Measurements from ENCODE around the gene ADAMTS1.

Gene ADAMTS1

DNA sequence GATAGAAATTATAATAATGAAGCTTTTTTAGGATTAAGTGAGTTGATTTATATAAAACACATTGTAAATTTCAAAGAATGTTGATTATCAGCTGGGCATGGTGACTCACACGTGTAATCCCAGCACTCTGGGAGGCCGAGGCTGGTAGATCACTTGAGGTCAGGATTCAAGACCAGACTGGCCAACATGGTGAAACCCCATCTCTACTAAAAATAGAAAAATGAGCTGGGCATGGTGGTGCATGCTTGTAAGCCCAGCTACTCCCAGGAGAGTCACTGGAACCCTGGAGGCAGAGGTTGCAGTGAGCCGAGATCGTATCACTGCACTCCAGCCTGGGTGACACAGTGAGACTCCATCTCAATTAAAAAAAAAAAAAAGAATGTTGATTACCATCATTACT is 18.4 kb downstream of the ADAMTS1 start:
- Histone ChIP-seq H3K9ac (ENCODE audit: low read length) (no peak overlapping the region), H3K4ac (ENCODE audit: low read depth in 1 of 2, low read length in 2 of 2) (no peak overlapping the region), H3K4me1 (ENCODE audit: control insufficient read depth, insufficient read depth, low read depth, low read length) (peaks cover 3% of the 10 kb centered on the region), H2AFZ (ENCODE audit: low read depth, low read length) (no peak overlapping the region), H3K14ac (ENCODE audit: low read length in 2 of 2) (no peak overlapping the region), H2BK120ac (ENCODE audit: low read depth, low read length) (no peak overlapping the region), H3K36me3 (ENCODE audit: control insufficient read depth in 1 of 2, insufficient read depth in 2 of 2, low read depth in 1 of 2, low read length in 2 of 2) (no peaks in the 10 kb centered on the region), H3K9me3 (ENCODE audit: control insufficient read depth, low read length) (no peaks in the 10 kb centered on the region), H3K79me1 (replicated peaks; ENCODE audit: low read length, poor library complexity, severe bottlenecking) (no peaks in the 10 kb centered on the region), H2BK15ac (ENCODE audit: low read depth, poor library complexity, severe bottlenecking) (no peak overlapping the region), H2AK5ac (ENCODE audit: low read length, severe bottlenecking) (no peak overlapping the region), H3K18ac (ENCODE audit: low read depth in 1 of 2, low read length in 2 of 2) (no peak overlapping the region), H2BK5ac (ENCODE audit: low read depth, low read length, poor library complexity, severe bottlenecking) (no peak overlapping the region), H3K27ac (ENCODE audit: low read length, poor library complexity, severe bottlenecking) (no peak overlapping the region), H3K4me3 (ENCODE audit: insufficient read depth in 1 of 2, low read depth in 1 of 2, low read length in 2 of 2) (no peak overlapping the region), H2BK12ac (ENCODE audit: low read length in 2 of 2) (no peak overlapping the region), H4K8ac (ENCODE audit: low read length) (no peak overlapping the region), H4K91ac (ENCODE audit: low read length) (no peak overlapping the region), H3K23ac (ENCODE audit: low read length in 2 of 2) (no peak overlapping the region), H3K4me2 (ENCODE audit: low read length, poor library complexity, severe bottlenecking) (no peak overlapping the region), H3K27me3 (ENCODE audit: control insufficient read depth in 1 of 2, insufficient read depth in 1 of 2, low read length in 2 of 2) (no peaks in the 10 kb centered on the region)
- 88% methylated on average over 4 of the region's 4 CpGs for WGBS
- no peak for DNase-seq

GRCh38 chr21:26820509-26820908 is 24.7 kb downstream of the ADAMTS1 start:
- Histone ChIP-seq H2BK15ac (ENCODE audit: low read depth, poor library complexity, severe bottlenecking) (no peak overlapping the region), H3K23ac (ENCODE audit: low read length in 2 of 2) (no peak overlapping the region), H3K4ac (ENCODE audit: low read depth in 1 of 2, low read length in 2 of 2) (no peak overlapping the region), H3K4me1 (ENCODE audit: control insufficient read depth, insufficient read depth, low read depth, low read length) (no peaks in the 10 kb centered on the region), H3K9me3 (ENCODE audit: control insufficient read depth, low read length) (no peaks in the 10 kb centered on the region), H3K14ac (ENCODE audit: low read length in 2 of 2) (no peak overlapping the region), H3K4me2 (ENCODE audit: low read length, poor library complexity, severe bottlenecking) (no peak overlapping the region), H3K4me3 (ENCODE audit: insufficient read depth in 1 of 2, low read depth in 1 of 2, low read length in 2 of 2) (no peak overlapping the region), H2AFZ (ENCODE audit: low read depth, low read length) (no peak overlapping the region), H2BK5ac (ENCODE audit: low read depth, low read length, poor library complexity, severe bottlenecking) (no peak overlapping the region), H3K36me3 (ENCODE audit: control insufficient read depth in 1 of 2, insufficient read depth in 2 of 2, low read depth in 1 of 2, low read length in 2 of 2) (no peaks in the 10 kb centered on the region), H2BK120ac (ENCODE audit: low read depth, low read length) (no peak overlapping the region), H3K27ac (ENCODE audit: low read length, poor library complexity, severe bottlenecking) (no peak overlapping the region), H2BK12ac (ENCODE audit: low read length in 2 of 2) (no peak overlapping the region), H4K91ac (ENCODE audit: low read length) (no peak overlapping the region), H3K9ac (ENCODE audit: low read length) (no peak overlapping the region), H3K79me1 (replicated peaks; ENCODE audit: low read length, poor library complexity, severe bottlenecking) (no peaks in the 10 kb centered on the region), H2AK5ac (ENCODE audit: low read length, severe bottlenecking) (no peak overlapping the region), H4K8ac (ENCODE audit: low read length) (no peak overlapping the region), H3K18ac (ENCODE audit: low read depth in 1 of 2, low read length in 2 of 2) (no peak overlapping the region), H3K27me3 (ENCODE audit: control insufficient read depth in 1 of 2, insufficient read depth in 1 of 2, low read length in 2 of 2) (no peaks in the 10 kb centered on the region)
- no peak for DNase-seq
- WGBS = 72% methylated on average over 4 of the region's 4 CpGs

DNA sequence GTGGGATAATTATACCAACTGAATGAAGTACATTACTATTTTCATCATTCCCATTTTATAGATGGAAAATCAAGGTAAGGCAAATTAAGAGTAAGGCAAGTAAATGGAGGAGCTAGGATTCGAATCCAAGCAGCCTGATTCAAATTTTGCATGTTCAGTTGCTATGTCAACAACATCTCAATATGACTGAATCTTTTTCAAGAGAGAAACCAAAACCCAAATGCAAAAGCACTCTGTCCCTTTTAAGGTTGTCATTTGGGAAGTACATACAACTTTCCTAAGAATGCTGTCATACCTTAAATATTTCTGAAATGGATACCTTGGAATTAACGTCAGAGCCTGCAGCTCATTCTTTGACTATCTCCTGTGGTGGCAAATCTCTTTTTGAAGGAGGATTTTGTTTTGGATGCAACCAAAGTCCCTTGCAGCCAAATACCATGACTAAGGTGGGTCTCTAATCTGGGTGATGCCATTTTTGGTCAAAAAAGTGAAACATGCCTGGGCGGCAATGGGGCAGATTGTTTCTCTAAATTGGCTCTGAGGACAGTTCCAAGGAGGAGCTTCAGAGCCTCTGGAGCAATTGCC is 25.4 kb downstream of the ADAMTS1 start:
- Histone ChIP-seq H2BK15ac (ENCODE audit: low read depth, poor library complexity, severe bottlenecking) (no peak overlapping the region), H2BK5ac (ENCODE audit: low read depth, low read length, poor library complexity, severe bottlenecking) (no peak overlapping the region), H3K36me3 (ENCODE audit: control insufficient read depth in 1 of 2, insufficient read depth in 2 of 2, low read depth in 1 of 2, low read length in 2 of 2) (no peaks in the 10 kb centered on the region), H3K14ac (ENCODE audit: low read length in 2 of 2) (no peak overlapping the region), H3K27ac (ENCODE audit: low read length, poor library complexity, severe bottlenecking) (no peak overlapping the region), H3K79me1 (replicated peaks; ENCODE audit: low read length, poor library complexity, severe bottlenecking) (no peaks in the 10 kb centered on the region), H2AFZ (ENCODE audit: low read depth, low read length) (no peak overlapping the region), H3K18ac (ENCODE audit: low read depth in 1 of 2, low read length in 2 of 2) (no peak overlapping the region), H3K23ac (ENCODE audit: low read length in 2 of 2) (no peak overlapping the region), H3K9ac (ENCODE audit: low read length) (no peak overlapping the region), H3K4me1 (ENCODE audit: control insufficient read depth, insufficient read depth, low read depth, low read length) (no peaks in the 10 kb centered on the region), H3K4me2 (ENCODE audit: low read length, poor library complexity, severe bottlenecking) (no peak overlapping the region), H2BK120ac (ENCODE audit: low read depth, low read length) (no peak overlapping the region), H3K9me3 (ENCODE audit: control insufficient read depth, low read length) (no peaks in the 10 kb centered on the region), H4K91ac (ENCODE audit: low read length) (no peak overlapping the region), H3K4me3 (ENCODE audit: insufficient read depth in 1 of 2, low read depth in 1 of 2, low read length in 2 of 2) (no peak overlapping the region), H2AK5ac (ENCODE audit: low read length, severe bottlenecking) (no peak overlapping the region), H4K8ac (ENCODE audit: low read length) (no peak overlapping the region), H3K27me3 (ENCODE audit: control insufficient read depth in 1 of 2, insufficient read depth in 1 of 2, low read length in 2 of 2) (no peaks in the 10 kb centered on the region), H3K4ac (ENCODE audit: low read depth in 1 of 2, low read length in 2 of 2) (no peak overlapping the region), H2BK12ac (ENCODE audit: low read length in 2 of 2) (no peak overlapping the region)
- DNase-seq = no peak
- WGBS = 81% methylated on average over 2 of the region's 3 CpGs

GRCh38 chr21:26818906-26819305 is 26.3 kb downstream of the ADAMTS1 start:
- no peak overlapping the region for H3K27ac ChIP-seq (ENCODE audit: low read length, poor library complexity, severe bottlenecking)
- no peak overlapping the region for H3K14ac ChIP-seq (ENCODE audit: low read length in 2 of 2)
- no peak overlapping the region for H4K91ac ChIP-seq (ENCODE audit: low read length)
- no peak overlapping the region for H2BK120ac ChIP-seq (ENCODE audit: low read depth, low read length)
- H3K9me3 ChIP-seq (ENCODE audit: control insufficient read depth, low read length) = no peaks in the 10 kb centered on the region
- no peak overlapping the region for H2AK5ac ChIP-seq (ENCODE audit: low read length, severe bottlenecking)
- H3K9ac ChIP-seq (ENCODE audit: low read length) = no peak overlapping the region
- no peak overlapping the region for H2BK5ac ChIP-seq (ENCODE audit: low read depth, low read length, poor library complexity, severe bottlenecking)
- H4K8ac ChIP-seq (ENCODE audit: low read length) = no peak overlapping the region
- H2AFZ ChIP-seq (ENCODE audit: low read depth, low read length) = no peak overlapping the region
- no peaks in the 10 kb centered on the region for H3K79me1 ChIP-seq (replicated peaks; ENCODE audit: low read length, poor library complexity, severe bottlenecking)
- H2BK12ac ChIP-seq (ENCODE audit: low read length in 2 of 2) = no peak overlapping the region
- 86% methylated on average over 1 of the region's 2 CpGs for WGBS
- no peaks in the 10 kb centered on the region for H3K36me3 ChIP-seq (ENCODE audit: control insufficient read depth in 1 of 2, insufficient read depth in 2 of 2, low read depth in 1 of 2, low read length in 2 of 2)
- no peaks in the 10 kb centered on the region for H3K4me1 ChIP-seq (ENCODE audit: control insufficient read depth, insufficient read depth, low read depth, low read length)
- no peak overlapping the region for H3K23ac ChIP-seq (ENCODE audit: low read length in 2 of 2)
- no peak overlapping the region for H3K4ac ChIP-seq (ENCODE audit: low read depth in 1 of 2, low read length in 2 of 2)
- H3K18ac ChIP-seq (ENCODE audit: low read depth in 1 of 2, low read length in 2 of 2) = no peak overlapping the region
- no peak for DNase-seq
- no peak overlapping the region for H3K4me2 ChIP-seq (ENCODE audit: low read length, poor library complexity, severe bottlenecking)
- H3K4me3 ChIP-seq (ENCODE audit: insufficient read depth in 1 of 2, low read depth in 1 of 2, low read length in 2 of 2) = no peak overlapping the region
- H3K27me3 ChIP-seq (ENCODE audit: control insufficient read depth in 1 of 2, insufficient read depth in 1 of 2, low read length in 2 of 2) = no peaks in the 10 kb centered on the region
- H2BK15ac ChIP-seq (ENCODE audit: low read depth, poor library complexity, severe bottlenecking) = no peak overlapping the region

All from mesenchymal stem cell (in vitro differentiated cells and primary cell).